ENCODE results near the gene REEP1. TPM values are rescaled to one million over a fixed set of nuclear protein-coding genes. Genes with fewer than 3 reads are reported as not detected.

Gene REEP1
- total RNA-seq, 2 donors from 2014 or later, result 4.0 to 5.4 TPM

- 46 to 60% methylated on average over 5 of the region's 5 CpGs for WGBS, 2 donors
- Histone ChIP-seq H3K4me3 (no peak overlapping the region), H3K9me3 (no peaks in the 10 kb centered on the region), H3K36me3 (replicated peaks in 1 of 2; ENCODE audit: insufficient read depth in 1 of 2, low read depth in 2 of 2) (no peaks in the 10 kb centered on the region), H3K27me3 (no peaks in the 10 kb centered on the region), H3K4me1 (peaks cover 9% of the 10 kb centered on the region), H3K27ac (no peak overlapping the region)
- ATAC-seq, result peak; percentile 75
- peak; percentile 27 to 64 (median 54) for DNase-seq
- intact Hi-C loops (cut with DNase I), result loop anchor here (5.0 kb wide), 1 partner anchor 141 kb away; no protein-coding TSS in a partner anchor
- TF ChIP-seq POLR2A (IDR thresholded peaks at IDR 0.05), result no peak
- TF ChIP-seq CTCF (IDR thresholded peaks at IDR 0.05), result peak; percentile 59 to 91 (median 83)
Measured at GRCh38 chr2:86221066-86221684, 116.3 kb downstream of the REEP1 start.

- H3K9me3 ChIP-seq, result no peaks in the 10 kb centered on the region
- ATAC-seq (no peak), DNase-seq (no peak)
- 69 to 85% methylated on average over 4 to 5 of the region's 5 CpGs for WGBS, 2 donors
- H3K27me3 ChIP-seq, result no peaks in the 10 kb centered on the region
- H3K4me3 ChIP-seq, result no peak overlapping the region
- TF ChIP-seq CTCF (IDR thresholded peaks at IDR 0.05), result no peak
- no peak for TF ChIP-seq POLR2A (IDR thresholded peaks at IDR 0.05)
- intact Hi-C loops (cut with DNase I), result loop anchor here (5.0 kb wide), 1 partner anchor 142 kb away; no protein-coding TSS in a partner anchor
- H3K4me1 ChIP-seq, result peaks cover 9% of the 10 kb centered on the region
- no peak overlapping the region for H3K27ac ChIP-seq
- H3K36me3 ChIP-seq (replicated peaks in 1 of 2; ENCODE audit: insufficient read depth in 1 of 2, low read depth in 2 of 2), result no peaks in the 10 kb centered on the region
Measured at GRCh38 chr2:86219896-86220295, 117.5 kb downstream of the REEP1 start.

- H3K4me1 ChIP-seq, result peaks cover 20% of the 10 kb centered on the region
- no peak for TF ChIP-seq POLR2A (IDR thresholded peaks at IDR 0.05)
- no peak for TF ChIP-seq CTCF (IDR thresholded peaks at IDR 0.05)
- no peak overlapping the region for H3K4me3 ChIP-seq
- ATAC-seq (no peak), DNase-seq (no peak)
- H3K36me3 ChIP-seq (replicated peaks in 1 of 2; ENCODE audit: insufficient read depth in 1 of 2, low read depth in 2 of 2), result no peaks in the 10 kb centered on the region
- H3K9me3 ChIP-seq, result no peaks in the 10 kb centered on the region
- H3K27me3 ChIP-seq, result no peaks in the 10 kb centered on the region
- WGBS, 2 donors, result 88 to 90% methylated on average over 4 of the region's 4 CpGs
- H3K27ac ChIP-seq, result no peak overlapping the region
- intact Hi-C loops (cut with DNase I), result no loop called here
Measured at GRCh38 chr2:86218124-86218523, 119.3 kb downstream of the REEP1 start.

- Histone ChIP-seq H3K27ac (no peak overlapping the region), H3K4me1 (peaks cover 19% of the 10 kb centered on the region), H3K9me3 (no peaks in the 10 kb centered on the region), H3K36me3 (replicated peaks in 1 of 2; ENCODE audit: insufficient read depth in 1 of 2, low read depth in 2 of 2) (no peaks in the 10 kb centered on the region), H3K27me3 (no peaks in the 10 kb centered on the region), H3K4me3 (no peak overlapping the region)
- no peak for ATAC-seq
- TF ChIP-seq POLR2A (IDR thresholded peaks at IDR 0.05) (no peak), CTCF (IDR thresholded peaks at IDR 0.05) (no peak)
- DNase-seq, result no peak
- intact Hi-C loops (cut with DNase I), result no loop called here
- 75 to 79% methylated on average over 13 of the region's 13 CpGs for WGBS, 2 donors
Measured at GRCh38 chr2:86216575-86217555, 120.6 kb downstream of the REEP1 start.
